GM21528 (cell line): ENCODE measurements around the gene LRRTM4.
"Not testable (repeated sequence)": the region's sequence is repeated elsewhere in the genome, so short reads cannot be mapped to it uniquely, and the experiment has no call there.

Experiments
- ATAC-seq: cut with Tn5 transposase; IDR thresholded peaks from one replicate; pipeline ENCODE4 v1.9.1; 2021; ENCODE audit warnings: mild to moderate bottlenecking, moderate library complexity; ENCODE audit not compliant: unreplicated experiment, low FRiP score

LRRTM4 gene

DNA sequence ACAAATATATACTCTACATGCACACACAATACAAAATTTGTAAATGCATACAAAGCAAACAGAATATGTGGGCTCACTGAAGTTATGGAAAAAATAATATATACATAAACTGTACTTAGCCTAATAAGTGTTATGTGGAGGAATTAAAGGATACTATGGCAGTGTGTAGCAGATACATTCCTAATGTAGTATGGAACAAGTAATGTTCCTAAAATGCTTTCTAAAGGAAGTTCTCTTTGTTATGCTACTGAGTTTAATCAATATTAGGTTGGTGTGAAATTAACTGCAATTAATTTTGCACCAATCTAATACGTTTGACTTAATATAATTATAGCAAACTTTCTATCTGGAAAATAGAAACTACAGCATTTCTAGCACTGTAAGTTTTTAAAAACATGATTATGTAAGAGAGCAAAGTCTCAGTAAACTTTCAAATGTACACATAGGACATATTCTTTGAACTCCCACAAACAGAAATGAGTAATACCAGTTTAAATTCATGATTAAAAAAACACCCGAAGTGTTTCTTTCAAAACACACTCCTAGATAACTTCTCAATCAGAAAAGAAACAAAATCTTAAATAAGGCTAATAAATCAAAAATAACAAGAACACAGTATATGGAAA, 331.3 kb downstream of the LRRTM4 start:
- ATAC-seq, result no peak

DNA sequence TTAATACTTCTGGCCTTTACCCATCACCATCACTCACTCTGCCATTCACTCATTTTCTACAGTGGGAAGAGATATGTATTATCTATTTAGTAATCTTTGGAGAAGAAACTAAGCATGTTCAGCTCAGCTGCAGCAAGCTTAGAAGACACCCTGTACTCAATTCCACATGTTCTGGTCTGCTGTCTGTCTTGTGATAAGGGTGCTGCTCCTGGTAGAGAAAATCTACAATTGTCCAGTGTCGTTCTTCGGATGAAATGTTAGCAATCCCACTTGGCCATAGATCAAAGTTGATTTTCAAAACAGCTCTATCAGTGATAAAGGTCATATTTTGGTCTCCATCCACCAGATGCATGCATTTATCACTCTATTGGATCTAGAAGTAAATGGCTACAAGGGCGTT, 337.1 kb downstream of the LRRTM4 start:
- no peak for ATAC-seq

DNA sequence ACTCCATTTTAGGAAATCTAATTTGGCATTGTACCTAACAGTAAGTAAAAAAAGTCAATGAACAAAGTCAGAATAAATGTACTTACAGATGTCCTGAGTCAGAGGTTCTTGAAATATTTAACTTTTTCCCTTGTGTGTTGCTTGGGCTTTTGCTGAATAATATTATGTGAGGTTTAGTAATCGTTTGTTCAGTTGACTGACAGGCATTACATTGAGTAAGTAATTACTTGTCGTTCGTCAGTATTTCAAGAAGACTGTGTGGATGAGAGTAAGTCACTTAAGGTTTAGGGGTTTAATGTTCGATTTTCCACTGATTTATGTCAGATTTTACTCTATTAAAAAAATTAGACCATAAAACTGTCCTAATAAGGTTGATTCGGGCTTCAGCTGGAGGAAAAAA, 342.9 kb downstream of the LRRTM4 start:
- no peak for ATAC-seq

DNA sequence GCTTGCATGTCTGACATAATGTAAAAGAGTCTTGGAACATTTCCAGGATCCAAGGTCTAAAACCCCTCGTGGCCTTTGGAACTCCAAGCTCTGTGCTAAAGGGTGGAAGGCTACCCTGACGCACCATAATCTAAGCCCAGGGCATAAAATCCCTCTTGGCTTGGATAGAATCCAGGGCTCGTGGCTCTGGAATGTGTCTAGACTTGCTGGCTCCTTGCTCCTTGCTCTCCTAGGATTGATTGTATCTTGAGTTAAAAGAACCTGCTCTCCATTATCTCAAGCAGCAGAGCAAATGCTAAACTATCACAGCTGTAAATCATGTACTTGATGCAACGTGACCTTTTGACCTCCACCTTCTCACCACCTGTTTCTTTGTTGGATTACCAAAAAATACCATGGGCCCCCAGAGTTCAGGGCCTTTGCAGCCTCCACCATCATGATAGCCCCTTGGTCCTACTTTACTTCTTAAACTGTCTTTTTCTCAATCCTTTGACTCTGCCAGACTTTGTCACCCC, 346.9 kb downstream of the LRRTM4 start:
- ATAC-seq, result not testable (repeated sequence)

DNA sequence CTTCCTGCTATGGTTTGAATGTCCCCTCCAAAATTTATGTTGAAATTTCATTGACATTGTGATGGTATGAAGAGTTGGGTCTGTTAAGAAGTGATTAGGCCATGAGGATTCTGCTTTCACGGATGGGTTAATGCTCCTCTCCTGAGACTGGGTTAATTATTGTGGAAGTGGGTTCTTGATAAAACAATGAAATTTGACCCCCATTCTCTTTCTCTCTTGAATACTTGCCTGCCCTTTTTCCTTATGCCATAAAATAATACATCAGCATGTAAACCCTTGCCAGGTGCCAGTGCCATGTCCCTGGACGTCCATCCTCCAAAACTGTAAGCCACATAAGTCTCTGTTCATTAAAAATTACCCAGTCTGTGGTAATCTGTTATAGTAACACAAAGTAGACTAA, 352.8 kb downstream of the LRRTM4 start:
- no peak for ATAC-seq

DNA sequence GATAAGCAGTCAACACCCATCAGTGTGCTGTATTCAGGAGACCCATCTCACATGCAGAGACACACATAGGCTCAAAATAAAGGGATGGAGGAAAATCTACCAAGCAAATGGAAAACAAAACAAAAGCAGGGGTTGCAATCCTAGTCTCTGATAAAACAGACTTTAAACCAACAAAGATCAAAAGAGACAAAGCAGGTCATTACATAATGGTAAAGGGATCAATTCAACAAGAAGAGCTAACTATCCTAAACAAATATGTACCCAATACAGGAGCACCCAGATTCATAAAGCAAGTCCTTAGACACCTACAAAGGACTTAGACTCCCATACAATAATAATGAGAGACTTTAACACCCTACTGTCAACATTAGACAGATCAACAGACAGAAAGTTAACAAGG, 358.2 kb downstream of the LRRTM4 start:
- ATAC-seq, result not testable (repeated sequence)

DNA sequence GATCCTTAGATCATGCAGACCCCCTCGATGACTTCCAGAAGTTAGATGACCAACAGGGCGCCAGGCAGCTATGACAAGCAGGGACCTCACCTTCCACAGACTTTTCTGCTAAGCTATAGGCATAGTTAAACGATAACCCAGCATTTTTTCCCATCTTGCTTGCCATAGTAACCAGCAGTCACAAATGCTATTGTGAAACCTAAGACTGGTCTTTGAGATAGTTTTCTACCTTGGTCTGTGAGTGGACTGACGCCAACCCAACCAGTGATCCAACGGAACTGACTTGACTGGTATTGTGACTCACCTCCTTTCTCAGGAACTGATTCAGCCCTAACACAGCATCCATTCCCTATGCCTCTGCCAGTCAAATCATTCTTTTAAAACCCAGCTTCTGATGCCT, 361.2 kb downstream of the LRRTM4 start:
- ATAC-seq, result no peak

DNA sequence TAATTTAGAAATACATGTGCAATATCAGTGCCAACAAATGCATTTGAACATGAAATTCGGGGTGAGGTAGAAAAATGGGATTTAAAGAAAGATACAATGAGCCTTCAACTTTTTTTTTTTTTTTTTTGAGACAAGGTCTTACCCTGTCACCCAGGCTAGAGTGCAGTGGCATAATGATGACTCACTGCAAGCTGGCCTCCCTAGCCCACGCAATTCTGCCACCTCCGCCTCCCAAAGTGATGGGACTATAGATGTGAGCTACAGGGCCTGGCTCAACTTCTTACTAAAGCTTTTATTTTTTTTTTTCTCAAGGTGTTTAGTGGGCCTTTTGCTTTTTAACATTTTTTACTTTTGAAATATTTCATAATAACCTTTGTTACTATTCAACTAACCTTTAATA, 365.6 kb downstream of the LRRTM4 start:
- ATAC-seq, result no peak

DNA sequence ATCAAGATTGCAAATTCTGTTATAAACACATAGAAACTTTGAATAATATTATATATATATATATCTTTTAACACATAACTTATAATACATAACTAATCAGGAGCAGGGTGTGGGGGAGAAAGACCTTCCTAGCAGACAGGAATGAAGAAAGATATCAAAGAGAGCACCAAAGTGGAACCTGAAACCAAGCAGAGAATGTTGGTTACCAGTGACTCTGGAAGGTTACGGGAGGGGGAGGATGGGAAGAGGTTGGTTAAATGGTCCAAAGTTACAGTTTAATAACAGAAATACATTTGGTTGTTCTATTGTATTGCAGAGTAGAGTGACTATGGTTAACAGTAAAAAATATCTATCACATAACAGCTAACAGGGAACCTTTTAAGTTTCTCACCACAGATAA, 366.7 kb downstream of the LRRTM4 start:
- no peak for ATAC-seq

DNA sequence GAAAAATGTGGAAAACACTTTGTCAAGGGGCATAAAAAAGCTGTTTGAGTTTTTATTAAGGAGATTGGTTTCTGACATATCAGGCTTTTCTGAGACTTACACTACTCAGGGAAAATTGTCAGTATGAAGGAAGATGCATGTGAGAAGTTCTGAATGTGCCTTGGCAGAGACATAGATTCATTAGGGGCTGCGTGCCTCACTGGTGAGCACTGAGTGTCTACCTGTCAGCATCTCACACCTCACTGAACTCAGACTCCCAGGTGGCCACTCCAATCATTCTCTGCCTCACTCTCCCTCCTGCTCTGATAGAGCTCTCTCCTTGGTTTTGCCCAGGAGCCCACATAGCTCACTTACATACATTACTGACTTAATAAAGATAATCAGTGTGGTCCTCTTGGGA, 372.6 kb downstream of the LRRTM4 start:
- no peak for ATAC-seq

DNA sequence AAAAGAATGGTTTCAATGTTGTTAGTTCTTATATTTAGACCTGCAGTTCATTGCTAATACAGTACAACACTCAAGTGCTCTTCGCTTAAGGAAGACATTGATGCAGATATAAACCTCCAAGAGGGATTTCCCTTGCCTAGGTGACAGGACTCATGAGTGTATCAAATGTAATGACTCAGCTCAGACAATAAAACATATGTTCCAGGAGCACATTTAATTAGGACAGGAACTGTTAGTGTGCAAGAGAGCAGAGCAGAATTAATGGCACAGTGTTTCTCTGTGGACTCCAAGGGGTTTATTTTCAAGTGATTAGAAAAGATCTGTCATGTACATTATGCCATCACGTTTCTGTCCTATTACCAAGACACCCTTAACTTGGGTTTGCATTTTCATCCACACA, 375.0 kb downstream of the LRRTM4 start:
- no peak for ATAC-seq

DNA sequence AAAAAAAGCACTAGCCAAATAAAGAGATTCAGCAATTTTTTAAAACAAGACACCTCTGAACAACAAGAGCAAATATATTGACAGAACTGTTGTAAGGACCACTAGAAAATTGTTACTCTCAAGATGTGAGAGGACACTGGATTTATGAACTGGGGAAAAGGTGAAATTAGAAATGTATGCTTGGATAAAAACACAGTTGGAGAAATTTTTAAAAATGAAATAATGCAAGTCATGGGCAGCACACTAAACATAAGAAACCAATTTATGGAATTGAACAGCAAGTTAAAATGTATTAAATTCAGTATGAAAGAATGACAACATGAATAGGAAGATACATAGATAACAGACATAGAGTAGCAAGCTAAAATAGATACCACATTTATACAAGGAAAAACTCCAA, 377.4 kb downstream of the LRRTM4 start:
- no peak for ATAC-seq

DNA sequence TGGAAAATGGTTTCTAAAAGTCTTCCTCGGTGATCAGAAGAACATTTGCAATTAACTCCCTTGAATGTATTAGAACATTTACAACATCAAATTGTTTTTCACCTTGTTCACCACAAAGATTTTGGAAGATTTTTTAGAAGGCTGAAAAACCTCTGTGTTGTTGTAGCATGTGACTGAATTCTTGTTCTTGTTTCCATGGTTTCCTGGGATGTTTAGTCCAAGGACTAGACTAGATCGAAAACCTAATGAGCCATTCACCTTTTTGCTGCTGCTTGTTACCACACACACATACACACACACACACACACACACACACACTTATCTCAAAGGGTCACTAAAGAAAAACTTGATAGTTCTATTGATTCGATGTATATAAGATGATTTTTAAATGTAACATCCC, 380.0 kb downstream of the LRRTM4 start:
- ATAC-seq, result no peak

DNA sequence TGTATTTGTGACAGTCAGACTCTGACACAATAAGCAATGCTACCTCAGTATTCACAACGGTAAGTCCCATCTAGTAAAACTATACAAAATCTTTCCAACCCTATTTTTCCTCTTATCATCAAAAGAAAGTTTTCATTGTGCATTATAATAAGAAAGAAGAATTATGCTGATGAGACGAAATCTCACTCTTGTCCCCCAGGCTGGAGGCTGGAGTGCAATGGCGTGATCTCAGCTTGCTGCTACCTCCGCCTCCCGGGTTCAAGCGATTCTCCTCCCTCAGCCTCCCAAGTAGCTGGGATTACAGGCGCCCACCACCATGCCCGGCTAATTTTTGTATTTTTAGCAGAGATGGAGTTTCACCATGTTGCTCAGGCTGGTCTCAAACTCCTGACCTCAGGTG, 393.7 kb downstream of the LRRTM4 start:
- not testable (repeated sequence) for ATAC-seq

DNA sequence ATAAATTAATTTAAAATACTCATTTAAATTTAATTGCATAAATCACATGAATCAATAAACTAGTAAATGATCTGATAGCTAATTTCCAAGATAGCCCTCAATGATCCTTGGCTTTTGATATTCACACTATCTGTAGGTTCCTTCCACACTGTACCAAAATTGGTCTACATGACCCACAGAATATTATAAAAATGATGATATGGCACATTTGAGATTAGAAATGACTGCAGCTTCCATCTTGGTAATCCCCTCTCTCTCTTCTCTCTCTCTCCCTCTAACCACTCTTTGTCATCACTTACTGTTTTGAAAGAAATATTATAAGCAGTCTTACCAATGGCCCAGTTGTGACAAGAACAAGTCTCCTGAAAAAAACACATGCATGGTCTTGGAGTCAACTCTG, 394.8 kb downstream of the LRRTM4 start:
- no peak for ATAC-seq

DNA sequence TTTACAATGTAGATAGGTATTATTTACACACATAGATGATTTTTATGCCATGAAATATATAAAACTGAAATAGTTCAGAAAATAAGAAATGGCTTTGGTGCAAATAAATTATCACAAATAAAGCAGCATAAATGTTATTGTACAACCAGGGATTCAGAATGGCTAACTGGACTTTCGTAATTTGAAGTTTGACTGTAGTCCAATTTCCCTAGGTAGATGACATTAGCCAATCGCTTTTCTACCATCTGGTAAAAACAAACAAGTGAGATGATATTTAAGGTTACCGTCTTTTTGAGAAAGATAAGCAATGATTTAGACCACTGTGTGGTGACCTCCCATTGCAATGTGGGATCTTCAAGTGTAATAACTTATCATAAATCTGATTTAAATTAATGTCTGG, 400.7 kb downstream of the LRRTM4 start:
- ATAC-seq, result no peak

DNA sequence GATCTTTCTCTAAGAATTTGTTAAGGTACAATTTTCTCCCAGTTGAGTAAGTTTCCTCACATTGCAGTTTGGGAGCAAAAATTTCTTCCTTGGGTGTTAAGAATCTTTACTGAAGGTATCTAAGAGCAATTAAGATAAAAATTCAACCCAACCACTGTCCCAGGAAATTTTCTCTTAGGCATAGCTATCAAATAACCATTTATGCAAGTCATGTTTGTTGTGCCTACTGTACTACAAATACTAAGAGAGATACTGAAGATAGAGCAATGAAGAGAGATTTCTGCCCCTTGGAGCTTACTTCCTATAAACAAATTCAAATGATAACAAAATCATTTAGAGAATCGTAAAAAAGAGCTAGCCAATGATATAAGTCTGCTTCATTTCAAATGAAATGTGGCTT, 402.8 kb downstream of the LRRTM4 start:
- no peak for ATAC-seq

DNA sequence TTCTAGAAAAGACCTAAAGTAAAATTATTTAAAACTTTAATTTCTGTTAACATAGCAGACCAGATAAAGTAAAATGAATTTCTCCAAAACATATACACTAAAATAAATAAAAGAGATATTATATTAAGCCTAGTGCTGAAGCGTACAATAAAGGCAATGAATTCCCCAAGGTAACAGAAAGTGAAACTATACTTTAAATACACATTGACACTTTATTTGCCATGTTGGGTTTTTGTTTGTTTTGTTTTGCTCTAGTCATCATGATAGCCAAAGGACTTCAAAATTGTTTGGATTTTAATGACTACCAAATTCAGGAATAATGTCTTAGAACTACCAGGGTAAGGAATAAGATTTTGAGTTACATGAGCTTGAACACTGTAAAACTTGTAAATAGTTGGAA, 413.3 kb downstream of the LRRTM4 start:
- no peak for ATAC-seq

DNA sequence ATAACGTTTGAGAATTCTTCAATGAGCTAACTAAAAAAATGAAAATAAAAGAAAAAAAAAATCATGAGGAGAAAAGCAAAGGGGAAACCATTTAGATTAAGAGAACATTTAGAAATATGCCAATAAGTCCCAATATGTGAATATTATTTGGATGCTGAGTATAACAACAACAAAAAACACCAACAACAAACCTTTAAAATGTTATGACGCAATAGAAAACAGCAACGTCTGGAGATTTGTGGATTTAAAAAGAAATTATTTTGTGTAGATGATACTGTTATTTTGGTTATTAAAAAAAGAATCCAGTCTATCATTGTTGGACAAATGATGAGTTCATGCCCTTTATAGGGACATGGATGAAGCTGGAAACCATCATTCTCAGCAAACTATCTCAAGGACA, 417.2 kb downstream of the LRRTM4 start:
- no peak for ATAC-seq

DNA sequence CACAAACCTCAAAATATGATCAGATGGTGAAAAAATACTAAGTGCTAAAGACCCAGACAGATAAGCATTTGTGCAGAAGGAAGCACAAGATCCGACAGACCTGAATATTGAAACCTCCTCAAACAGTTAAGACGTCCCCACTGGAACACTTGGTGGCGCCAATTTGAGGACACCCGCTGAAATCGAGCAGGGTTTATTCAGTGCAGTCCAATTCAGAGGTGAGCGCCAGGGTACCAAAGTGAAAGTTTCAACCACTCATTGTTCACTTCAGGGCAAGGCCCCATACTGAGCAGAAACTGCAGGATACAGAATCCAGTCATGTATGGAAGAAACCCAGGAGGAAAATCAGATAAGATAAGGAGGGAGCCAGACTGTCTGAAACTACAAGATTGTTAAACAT, 417.6 kb downstream of the LRRTM4 start:
- no peak for ATAC-seq

DNA sequence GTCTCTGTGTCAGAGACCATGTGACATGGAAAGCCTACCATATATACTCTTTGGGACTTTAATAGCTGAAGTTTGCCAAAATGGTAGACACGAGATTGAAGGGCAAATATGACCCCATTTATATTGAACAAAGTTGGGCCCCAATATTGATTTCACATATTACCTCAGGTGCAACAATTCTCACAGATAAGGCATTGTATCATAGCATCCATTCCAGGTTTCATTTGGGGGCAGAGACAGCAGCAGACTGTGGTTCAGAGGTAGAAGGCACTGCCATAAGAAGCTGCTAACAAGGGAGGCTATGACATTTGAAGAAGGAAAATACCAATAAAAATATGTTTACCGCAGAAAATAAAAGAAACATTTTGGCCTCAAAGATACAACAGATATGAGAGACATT, 419.2 kb downstream of the LRRTM4 start:
- ATAC-seq, result no peak

DNA sequence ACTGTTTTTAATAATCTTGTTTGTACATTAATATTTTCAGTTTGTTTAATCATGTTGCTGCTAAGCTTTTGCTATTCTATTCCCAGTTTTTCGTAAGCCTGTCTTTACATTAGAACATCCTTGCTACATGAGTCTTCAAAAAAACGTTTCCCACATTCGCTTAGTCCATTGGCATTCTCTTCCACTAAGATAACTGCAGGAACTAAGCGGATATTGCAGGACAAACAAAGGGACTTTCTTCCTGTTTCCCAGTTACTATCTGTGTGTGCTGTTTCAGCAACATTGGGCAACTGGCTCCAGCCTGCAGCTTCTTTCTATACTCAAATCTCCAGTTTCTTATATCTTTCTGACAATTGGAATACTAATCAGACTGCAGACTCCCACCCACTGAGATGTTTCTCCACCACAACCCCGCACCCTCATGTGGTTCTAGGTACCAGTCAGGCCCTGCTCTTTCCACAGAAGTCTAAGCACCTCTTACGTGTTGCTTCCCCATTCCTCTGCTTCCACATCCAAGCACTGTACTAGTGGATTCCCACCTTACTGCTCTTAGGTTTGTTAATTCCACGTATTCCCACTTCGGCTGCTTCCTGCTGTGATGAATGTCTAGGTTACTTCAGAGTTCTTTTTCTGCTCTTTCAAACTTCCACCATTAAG, 420.3 kb downstream of the LRRTM4 start:
- ATAC-seq, result no peak
